Heart right ventricle (tissue), 16 donors: ENCODE data around the gene TARP.

ENCODE experiments used
- ATAC-seq, 8 donors: fragments of 200-7000 bp; cut with Tn5 transposase; one replicate each; pipeline ENCODE4 v1.9.1; 2020; ENCODE audit warnings: mild to moderate bottlenecking in 8 of 8, moderate library complexity in 8 of 8, moderate number of reproducible peaks in 1 of 8
- DNase-seq, 2 donors: peaks; one replicate each; pipeline ENCODE4 v3.0.0-alpha.2; 2020
- H3K27ac ChIP-seq, 10 donors: fragments of 200-600 bp; sonication (generic) in 2 of 10; one replicate each; pipeline versions ENCODE4 v1.5.0 to v1.8.0; 2020 to 2022; ENCODE audit warnings: mild to moderate bottlenecking in 3 of 10
- H3K27me3 ChIP-seq, 7 donors: fragments of 200-600 bp; one replicate each; pipeline ENCODE4 v1.8.0; 2021 to 2022; ENCODE audit warnings: mild to moderate bottlenecking in 2 of 7
- H3K36me3 ChIP-seq, 9 donors: fragments of 200-600 bp; sonication (generic) in 1 of 9; one replicate each; pipeline versions ENCODE4 v1.5.0 to v1.8.0; 2020 to 2022; ENCODE audit warnings: mild to moderate bottlenecking in 2 of 9
- H3K4me1 ChIP-seq, 9 donors: fragments of 200-600 bp; sonication (generic) in 1 of 9; one replicate each; pipeline versions ENCODE4 v1.5.0 to v1.8.0; 2020 to 2022; ENCODE audit warnings: mild to moderate bottlenecking in 4 of 9
- H3K4me3 ChIP-seq, 10 donors: fragments of 200-600 bp; sonication (generic) in 2 of 10; one replicate each; pipeline versions ENCODE4 v1.5.0 to v1.8.0; 2020 to 2022; ENCODE audit warnings: mild to moderate bottlenecking in 7 of 10, moderate library complexity in 2 of 10
- H3K9me3 ChIP-seq, 11 donors: fragments of 200-600 bp in 10 of 11; sonication (generic) in 2 of 11; one replicate each; pipeline versions ENCODE4 v1.5.0 to v1.8.0; 2013 to 2022; ENCODE audit warnings: mild to moderate bottlenecking in 2 of 11, control low read depth in 1 of 11, moderate library complexity in 1 of 11
- WGBS, 2 donors: extraction: QIAGEN DNeasy Blood & Tissue Kit; methylation state at CpG; one replicate each; pipeline ENCODE4 v1.1.7; 2013; ENCODE audit warnings: inconsistent platforms in 1 of 2; 5-methylcytosine and 5-hydroxymethylcytosine counted together
- intact Hi-C, 10 donors: fragments of 100-400 bp; cut with DNase I; formaldehyde crosslinking; loops; one replicate each; pipeline versions ENCODE4 v1.11.1 to v1.14.2; 2022
- TF ChIP-seq, protein P1 (sequence below), 9 donors: fragments of 200-600 bp; sonication (generic) in 2 of 9; IDR thresholded peaks; one replicate each; pipeline versions ENCODE4 v1.5.0 to v1.8.0; 2021 to 2022; ENCODE audit warnings: antibody characterized with exemption in 9 of 9, mild to moderate bottlenecking in 5 of 9, moderate library complexity in 1 of 9
- donor health status: Arrhythmogenic right ventricular cardiomyopathy.
- donor health status: ischemic (EF 13 %, LVEDD 7.1; RV severe dilation, severe dysfunction).
- donor health status: healthy with polysubstance abuse.
- donor health status: DM: no; HTN: yes; CAD: no.
- donor health status: DM: no; HTN: no; CAD: no.
- donor health status: ischemic (EF 25% LVEDD 6.9; RV normal size, moderate dysfunction).
- donor health status: ischemic (EF 25% LVEDD 5.7; RV mildly dilated, moderate dysfunction).
- donor health status: healthy.
- donor health status: DM: yes; HTN: yes; CAD: no.
- donor health status: Ischemic cardiomyopathy.
- donor health status: ischemic (EF 35%, LVEDD 5.7; RV mildly dilated, moderate dysfunction).
- donor health status: nonischemic (EF 11% LVEDD 7.7; RV severe dilation, severe dysfunction).
- donor health status: DM: yes; HTN: yes; CAD: no.
- donor health status: PGD.
- donor health status: ischemic (EF 29% LVEDD 5.4; RV normal size, mild dysfunction).
- donor health status: nonischemic (EF 23%, LVEDD 6.1; RV moderate dilation, normal function).

Gene TARP

GRCh38 chr7:38281266-38281665, 7.8 kb upstream of the TARP start:
- ATAC-seq, result no peak
- no peaks in the 10 kb centered on the region for H3K36me3 ChIP-seq
- peaks cover 0 to 15% (median 0%) of the 10 kb centered on the region in 9 donors for H3K4me1 ChIP-seq
- no peak overlapping the region for H3K4me3 ChIP-seq
- H3K9me3 ChIP-seq, result no peaks in the 10 kb centered on the region
- DNase-seq, result no peak
- H3K27me3 ChIP-seq, result peaks cover 0 to 3% (median 0%) of the 10 kb centered on the region in 7 donors
- TF ChIP-seq, protein P1, sequence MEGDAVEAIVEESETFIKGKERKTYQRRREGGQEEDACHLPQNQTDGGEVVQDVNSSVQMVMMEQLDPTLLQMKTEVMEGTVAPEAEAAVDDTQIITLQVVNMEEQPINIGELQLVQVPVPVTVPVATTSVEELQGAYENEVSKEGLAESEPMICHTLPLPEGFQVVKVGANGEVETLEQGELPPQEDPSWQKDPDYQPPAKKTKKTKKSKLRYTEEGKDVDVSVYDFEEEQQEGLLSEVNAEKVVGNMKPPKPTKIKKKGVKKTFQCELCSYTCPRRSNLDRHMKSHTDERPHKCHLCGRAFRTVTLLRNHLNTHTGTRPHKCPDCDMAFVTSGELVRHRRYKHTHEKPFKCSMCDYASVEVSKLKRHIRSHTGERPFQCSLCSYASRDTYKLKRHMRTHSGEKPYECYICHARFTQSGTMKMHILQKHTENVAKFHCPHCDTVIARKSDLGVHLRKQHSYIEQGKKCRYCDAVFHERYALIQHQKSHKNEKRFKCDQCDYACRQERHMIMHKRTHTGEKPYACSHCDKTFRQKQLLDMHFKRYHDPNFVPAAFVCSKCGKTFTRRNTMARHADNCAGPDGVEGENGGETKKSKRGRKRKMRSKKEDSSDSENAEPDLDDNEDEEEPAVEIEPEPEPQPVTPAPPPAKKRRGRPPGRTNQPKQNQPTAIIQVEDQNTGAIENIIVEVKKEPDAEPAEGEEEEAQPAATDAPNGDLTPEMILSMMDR (IDR thresholded peaks at IDR 0.05), result no peak
- H3K27ac ChIP-seq, result no peak overlapping the region
- intact Hi-C loops, result no loop called here

DNA sequence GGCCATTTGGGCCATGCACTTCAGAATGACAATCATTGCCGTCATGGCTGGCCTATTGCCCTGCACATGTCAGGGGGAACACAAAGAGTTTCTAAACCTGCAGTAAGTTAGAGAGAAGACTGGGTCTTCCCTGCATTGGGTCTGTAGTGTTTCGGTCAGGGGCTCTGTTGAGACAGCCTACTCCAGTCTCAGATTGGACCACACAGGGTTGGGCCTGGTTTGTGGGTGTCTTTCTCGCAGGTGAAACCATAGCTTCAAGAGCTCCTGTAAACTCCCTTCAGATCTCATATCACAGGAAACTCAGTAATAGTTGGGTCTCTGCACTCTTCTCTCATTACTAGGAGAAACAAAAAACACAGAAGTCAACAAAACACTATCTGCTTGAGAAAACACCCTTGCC, 7.3 kb upstream of the TARP start:
- peaks cover 0 to 3% (median 0%) of the 10 kb centered on the region in 7 donors for H3K27me3 ChIP-seq
- no peak for DNase-seq
- no peaks in the 10 kb centered on the region for H3K9me3 ChIP-seq
- TF ChIP-seq, protein P1 (IDR thresholded peaks at IDR 0.05), result no peak
- H3K4me1 ChIP-seq, result peaks cover 0 to 19% (median 0%) of the 10 kb centered on the region in 9 donors
- H3K27ac ChIP-seq, result no peak overlapping the region
- no peaks in the 10 kb centered on the region for H3K36me3 ChIP-seq
- no peak for ATAC-seq
- 89% methylated on average over 3 of the region's 3 CpGs for WGBS, 2 donors
- intact Hi-C loops, result no loop called here
- H3K4me3 ChIP-seq, result no peak overlapping the region

- Histone ChIP-seq H3K9me3 (no peaks in the 10 kb centered on the region), H3K27me3 (peaks cover 0 to 3% (median 0%) of the 10 kb centered on the region in 7 donors), H3K36me3 (no peaks in the 10 kb centered on the region), H3K27ac (no peak overlapping the region), H3K4me3 (no peak overlapping the region), H3K4me1 (peaks cover 0 to 19% (median 0%) of the 10 kb centered on the region in 9 donors)
- intact Hi-C loops, result no loop called here
- ATAC-seq (no peak), DNase-seq (no peak)
- TF ChIP-seq, protein P1 (IDR thresholded peaks at IDR 0.05), result no peak
- WGBS, 2 donors, result 23 to 68% methylated on average over 1 of the region's 1 CpG
Observed at GRCh38 chr7:38280000-38280399, 6.6 kb upstream of the TARP start.

DNA sequence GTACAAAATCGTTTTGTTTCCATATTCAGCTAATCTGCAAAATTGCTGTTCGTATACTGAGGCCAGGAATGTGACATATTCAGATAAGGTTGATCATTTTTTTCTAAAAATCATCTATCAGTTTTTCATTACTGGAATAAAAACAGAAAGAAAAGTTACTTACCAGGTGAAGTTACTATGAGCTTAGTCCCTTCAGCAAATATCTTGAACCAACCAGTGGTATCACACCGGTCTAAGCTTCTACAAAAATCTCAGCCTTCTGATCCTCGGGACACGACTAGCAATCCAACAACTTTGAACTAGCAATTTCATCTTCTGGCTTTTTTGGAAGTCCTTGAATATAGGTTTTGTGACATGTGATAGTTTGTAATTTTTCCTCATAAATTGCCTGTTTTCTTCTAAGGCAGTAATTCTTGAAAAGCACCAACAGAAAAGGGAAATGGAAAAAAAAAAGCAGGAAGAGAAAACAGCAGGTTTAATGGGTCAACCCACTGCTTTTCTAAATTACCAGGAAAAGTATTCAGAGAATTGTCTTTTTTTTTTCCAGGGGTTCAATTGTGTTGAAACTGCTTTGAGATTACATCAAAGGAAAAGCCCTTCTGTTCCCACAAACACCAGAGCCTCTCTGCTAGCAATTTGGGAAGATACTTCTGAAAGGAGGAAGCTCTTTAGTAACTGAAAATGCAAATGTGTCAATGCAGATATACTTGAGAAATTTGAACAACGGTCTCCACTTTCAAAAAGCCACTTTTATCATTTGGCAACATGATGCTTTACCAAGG, 2.9 kb upstream of the TARP start:
- no peak for ATAC-seq
- 67 to 74% methylated on average over 6 of the region's 6 CpGs for WGBS, 2 donors
- TF ChIP-seq, protein P1 (IDR thresholded peaks at IDR 0.05), result no peak

More for the DNA sequence above, 2.9 kb upstream of the TARP start:
- intact Hi-C loops, result no loop called here
- Histone ChIP-seq H3K4me1 (peaks cover 0 to 11% (median 0%) of the 10 kb centered on the region in 9 donors), H3K36me3 (no peaks in the 10 kb centered on the region), H3K4me3 (no peak overlapping the region), H3K27me3 (peaks cover 0 to 3% (median 0%) of the 10 kb centered on the region in 7 donors), H3K27ac (peak overlapping the region in 1 of 10 donors; percentile 21), H3K9me3 (no peaks in the 10 kb centered on the region)
- no peak for DNase-seq
